GM12878 (cell line): ENCODE data around the gene MAD1L1. TPM values are rescaled to one million over a fixed set of nuclear protein-coding genes. Genes with fewer than 3 reads are reported as not detected.

Experiments used
- ATAC-seq: fragments of 200-7000 bp; cut with Tn5 transposase; 3 replicates; pipeline ENCODE4 v1.9.1; 2020; ENCODE audit warnings: mild to moderate bottlenecking, moderate library complexity
- BruUV-seq: library from RNA; stranded (reverse); fragments of 400-500 nt; replicated peaks from 2 replicates; lab custom pipeline; 2021; lab: Mats Ljungman, UMichigan
- CTCF ChIA-PET: fragments of 300-600 bp; sonication (Branson Sonifier 250); formaldehyde crosslinking; extraction: SDS; loops from one replicate; lab custom pipeline; 2021; ENCODE audit warnings: inconsistent platforms; lab: Yijun Ruan, JAX
- POLR2A ChIA-PET: fragments of 350-600 bp; formaldehyde crosslinking; extraction: SDS; loops from one replicate; lab custom pipeline; 2021; ENCODE audit warnings: inconsistent platforms; lab: Charles Lee
- RAD21 ChIA-PET: fragments of 300-600 bp; sonication (Branson Sonifier 250); formaldehyde crosslinking; loops from one replicate; lab custom pipeline; 2023; ENCODE audit warnings: antibody characterized with exemption; ENCODE audit not compliant: unreplicated experiment; lab: Charles Lee
- SMC1A ChIA-PET: fragments of 300-600 bp; sonication (Branson Sonifier 250); formaldehyde crosslinking; loops from one replicate; lab custom pipeline; 2023; ENCODE audit not compliant: unreplicated experiment, uncharacterized antibody; lab: Charles Lee
- DNase-seq: peaks from one replicate; pipeline ENCODE4 v3.0.0-alpha.2; 2011; ENCODE audit warnings: low read depth, low spot score
- FAIRE-seq: peaks from 3 replicates; lab custom pipeline; 2011; peaks lifted over from hg19 to GRCh38; lab: Jason Lieb, UNC
- H2AFZ ChIP-seq: 2 replicates; pipeline ENCODE4 v1.6.0; 2011; ENCODE audit warnings: low read depth, low read length, control low read depth; ENCODE audit not compliant: control insufficient read depth
- H3K27ac ChIP-seq: 2 replicates; pipeline ENCODE4 v1.5.1; 2011; ENCODE audit warnings: control low read depth; ENCODE audit not compliant: control insufficient read depth, insufficient read depth
- H3K27me3 ChIP-seq, 2 experiments: replicated peaks in 1 of 2; 2 replicates each; pipeline versions ENCODE4 v1.6.0 to v1.6.1; 2011; ENCODE audit warnings: low read length in 1 of 2; ENCODE audit not compliant: control insufficient read depth in 2 of 2, insufficient read depth in 2 of 2
- H3K36me3 ChIP-seq, 2 experiments: 2 replicates each; pipeline ENCODE4 v1.5.1; 2011; ENCODE audit warnings: low read length in 1 of 2; ENCODE audit not compliant: control insufficient read depth in 2 of 2, insufficient read depth in 2 of 2
- H3K4me1 ChIP-seq: 2 replicates; pipeline ENCODE4 v1.6.1; 2011; ENCODE audit warnings: mild to moderate bottlenecking, low read length, moderate library complexity, mixed read lengths; ENCODE audit not compliant: control insufficient read depth, insufficient read depth
- H3K4me2 ChIP-seq: 2 replicates; pipeline ENCODE4 v1.6.0; 2011; ENCODE audit warnings: control low read depth; ENCODE audit not compliant: control insufficient read depth, insufficient read depth
- H3K4me3 ChIP-seq: fragments of 200-600 bp; sonication (generic); 2 replicates; pipeline ENCODE4 v1.5.1; 2016
- H3K79me2 ChIP-seq: 2 replicates; pipeline ENCODE4 v1.6.0; 2011; ENCODE audit warnings: low read length; ENCODE audit not compliant: control insufficient read depth, insufficient read depth
- H3K9ac ChIP-seq: 2 replicates; pipeline ENCODE4 v1.8.0; 2011; ENCODE audit warnings: low read length, control low read depth, mixed read lengths; ENCODE audit not compliant: control insufficient read depth, insufficient read depth
- H3K9me3 ChIP-seq: replicated peaks from 3 replicates; pipeline ENCODE4 v1.5.1; 2011; ENCODE audit warnings: mild to moderate bottlenecking, low read length; ENCODE audit not compliant: control insufficient read depth, insufficient read depth
- H4K20me1 ChIP-seq: 2 replicates; pipeline ENCODE4 v1.6.0; 2011; ENCODE audit not compliant: control insufficient read depth, insufficient read depth
- BHLHE40 ChIP-seq, 2 experiments: fragments of 450-650 bp in 1 of 2; IDR thresholded peaks; 2 replicates each; pipeline ENCODE4 v1.6.1; 2011 to 2017; ENCODE audit warnings: low read depth in 2 of 2, borderline replicate concordance in 1 of 2, improper control_type of control experiment in 1 of 2, low read length in 1 of 2, mild to moderate bottlenecking in 1 of 2
- CBX3 ChIP-seq: fragments of 200-600 bp; sonication (generic); IDR thresholded peaks from 2 replicates; pipeline ENCODE4 v1.6.1; 2016; ENCODE audit warnings: low read depth, borderline replicate concordance
- CBX5 ChIP-seq: sonication (generic); IDR thresholded peaks from 2 replicates; pipeline ENCODE4 v1.6.1; 2016; ENCODE audit warnings: low read depth, moderate library complexity, mild to moderate bottlenecking, inconsistent platforms
- DPF2 ChIP-seq: fragments of 450-650 bp; IDR thresholded peaks from 2 replicates; pipeline ENCODE4 v1.6.1; 2017; ENCODE audit warnings: mild to moderate bottlenecking
- EZH2 ChIP-seq: IDR thresholded peaks from 2 replicates; pipeline ENCODE4 v1.6.1; 2012; ENCODE audit warnings: low read depth, mild to moderate bottlenecking, control low read depth, inconsistent platforms, low read length, borderline replicate concordance; ENCODE audit not compliant: control insufficient read depth
- FOXK2 ChIP-seq: fragments of 450-650 bp; IDR thresholded peaks from 2 replicates; pipeline ENCODE4 v1.6.1; 2017; ENCODE audit warnings: mild to moderate bottlenecking, moderate library complexity
- FOXM1 ChIP-seq: IDR thresholded peaks from 2 replicates; pipeline ENCODE4 v1.6.1; 2012; ENCODE audit warnings: low read depth, mild to moderate bottlenecking, inconsistent platforms, low read length, moderate library complexity
- HCFC1 ChIP-seq: fragments of 150-350 bp; IDR thresholded peaks from 2 replicates; pipeline ENCODE4 v1.6.1; 2014; ENCODE audit warnings: low read length
- IRF4 ChIP-seq: IDR thresholded peaks from 2 replicates; pipeline ENCODE4 v1.6.1; 2011; ENCODE audit warnings: low read depth, low read length
- NFYA ChIP-seq: IDR thresholded peaks from 2 replicates; pipeline ENCODE4 v1.6.1; 2011; ENCODE audit warnings: low read depth, mild to moderate bottlenecking, low read length, improper control_type of control experiment, borderline replicate concordance
- RBBP5 ChIP-seq: fragments of 200-600 bp; sonication (generic); conservative IDR thresholded peaks from 2 replicates; pipeline ENCODE4 v1.6.1; 2016
- SMAD1 ChIP-seq: fragments of 450-650 bp; IDR thresholded peaks from 2 replicates; pipeline ENCODE4 v1.6.1; 2018; ENCODE audit warnings: mild to moderate bottlenecking, low read depth; ENCODE audit not compliant: partially characterized antibody
- SMARCA5 ChIP-seq: fragments of 450-650 bp; IDR thresholded peaks from 2 replicates; pipeline ENCODE4 v1.6.1; 2017; ENCODE audit warnings: mild to moderate bottlenecking
- TBL1XR1 ChIP-seq: IDR thresholded peaks from 2 replicates; pipeline ENCODE4 v1.6.1; 2012; ENCODE audit warnings: low read depth, low read length, improper control_type of control experiment
- TCF7 ChIP-seq: IDR thresholded peaks from 2 replicates; pipeline ENCODE4 v1.6.1; 2014; ENCODE audit warnings: antibody characterized with exemption, borderline replicate concordance
- ZNF207 ChIP-seq: fragments of 450-650 bp; IDR thresholded peaks from 2 replicates; pipeline ENCODE4 v1.6.1; 2014; ENCODE audit warnings: antibody characterized with exemption, mild to moderate bottlenecking, borderline replicate concordance
- WGBS: methylation state at CpG from one replicate; pipeline ENCODE4 v1.1.6; 2016; ENCODE audit warnings: low lambda C conversion rate; ENCODE audit not compliant: insufficient replicate concordance, insufficient coverage; ENCODE audit errors: missing lambda C conversion rate; 5-methylcytosine and 5-hydroxymethylcytosine counted together
- in situ Hi-C: fragments of 300-500 bp; cut with MboI; formaldehyde crosslinking; loops from 9 replicates; pipeline ENCODE4 v1.14.3; 2018; ENCODE audit warnings: mixed read lengths
- intact Hi-C: fragments of 100-400 bp; cut with micrococcal nuclease; formaldehyde crosslinking; loops from one replicate; pipeline ENCODE4 v1.14.2; 2022; ENCODE audit not compliant: unreplicated experiment
- polyA plus RNA-seq, 11 experiments: library from polyadenylated mRNA; depleted of rRNA in 4 of 11; unstranded in 6 of 11; stranded (reverse) in 5 of 11; fragments of >200 nt; fragmentation: Nextera tagmentation in 4 of 11; fragmentation: Illumina TruSeq in 1 of 11; extraction: Ambion mirVana in 4 of 11; extraction: Trizol in 1 of 11; gene quantifications; 1 replicate in 1 of 11; 2 replicates in 10 of 11; pipeline versions ENCODE4 v1.2.1 to v1.2.3, GENCODE V29; 2011 to 2016; ENCODE audit warnings: inconsistent platforms in 2 of 11, missing spikeins in 2 of 11, low read depth in 1 of 11
- total RNA-seq, 4 experiments: library from RNA; depleted of rRNA in 3 of 4; stranded (reverse); fragments of >200 nt in 3 of 4; fragmentation: Illumina TruSeq in 1 of 4; extraction: Trizol in 1 of 4; gene quantifications; 2 replicates each; pipeline versions ENCODE4 v1.2.1 to v1.2.3, GENCODE V29; 2013 to 2021
- TF ChIP-seq, protein P1 (sequence below): fragments of 450-650 bp; IDR thresholded peaks from 2 replicates; pipeline ENCODE4 v1.6.1; 2016; ENCODE audit warnings: mild to moderate bottlenecking, moderate library complexity, borderline replicate concordance
- TF ChIP-seq, protein P2 (sequence below): fragments of 450-650 bp; IDR thresholded peaks from 2 replicates; pipeline ENCODE4 v1.6.1; 2018; ENCODE audit warnings: mild to moderate bottlenecking, low read depth, moderate library complexity; ENCODE audit not compliant: partially characterized antibody

MAD1L1 gene
- total and polyA plus RNA-seq, 10 of the 15 experiments (the other 5 are each of a cell fraction or from before 2014, with no cell fraction given): 2.2 to 76.8 (median 38.3) TPM

GRCh38 chr7:2010551-2011265 lies 222.0 kb downstream of the MAD1L1 start:
- ChIA-PET SMC1A (no interaction called here), CTCF (no interaction called here), POLR2A (no interaction called here), RAD21 (no interaction called here)
- TF ChIP-seq CBX3 (no peak), TBL1XR1 (no peak), BHLHE40 (IDR thresholded peaks at IDR 0.05; ENCODE audit: borderline replicate concordance in 1 of 2, low read depth in 2 of 2, low read length in 1 of 2) (no peak), FOXK2 (no peak), IRF4 (no peak), ZNF207 (no peak), DPF2 (no peak), EZH2 (no peak), SMARCA5 (no peak), FOXM1 (no peak), SMAD1 (no peak), TCF7 (no peak), RBBP5 (no peak), CBX5 (no peak), NFYA (no peak), HCFC1 (no peak)
- TF ChIP-seq, protein P1, sequence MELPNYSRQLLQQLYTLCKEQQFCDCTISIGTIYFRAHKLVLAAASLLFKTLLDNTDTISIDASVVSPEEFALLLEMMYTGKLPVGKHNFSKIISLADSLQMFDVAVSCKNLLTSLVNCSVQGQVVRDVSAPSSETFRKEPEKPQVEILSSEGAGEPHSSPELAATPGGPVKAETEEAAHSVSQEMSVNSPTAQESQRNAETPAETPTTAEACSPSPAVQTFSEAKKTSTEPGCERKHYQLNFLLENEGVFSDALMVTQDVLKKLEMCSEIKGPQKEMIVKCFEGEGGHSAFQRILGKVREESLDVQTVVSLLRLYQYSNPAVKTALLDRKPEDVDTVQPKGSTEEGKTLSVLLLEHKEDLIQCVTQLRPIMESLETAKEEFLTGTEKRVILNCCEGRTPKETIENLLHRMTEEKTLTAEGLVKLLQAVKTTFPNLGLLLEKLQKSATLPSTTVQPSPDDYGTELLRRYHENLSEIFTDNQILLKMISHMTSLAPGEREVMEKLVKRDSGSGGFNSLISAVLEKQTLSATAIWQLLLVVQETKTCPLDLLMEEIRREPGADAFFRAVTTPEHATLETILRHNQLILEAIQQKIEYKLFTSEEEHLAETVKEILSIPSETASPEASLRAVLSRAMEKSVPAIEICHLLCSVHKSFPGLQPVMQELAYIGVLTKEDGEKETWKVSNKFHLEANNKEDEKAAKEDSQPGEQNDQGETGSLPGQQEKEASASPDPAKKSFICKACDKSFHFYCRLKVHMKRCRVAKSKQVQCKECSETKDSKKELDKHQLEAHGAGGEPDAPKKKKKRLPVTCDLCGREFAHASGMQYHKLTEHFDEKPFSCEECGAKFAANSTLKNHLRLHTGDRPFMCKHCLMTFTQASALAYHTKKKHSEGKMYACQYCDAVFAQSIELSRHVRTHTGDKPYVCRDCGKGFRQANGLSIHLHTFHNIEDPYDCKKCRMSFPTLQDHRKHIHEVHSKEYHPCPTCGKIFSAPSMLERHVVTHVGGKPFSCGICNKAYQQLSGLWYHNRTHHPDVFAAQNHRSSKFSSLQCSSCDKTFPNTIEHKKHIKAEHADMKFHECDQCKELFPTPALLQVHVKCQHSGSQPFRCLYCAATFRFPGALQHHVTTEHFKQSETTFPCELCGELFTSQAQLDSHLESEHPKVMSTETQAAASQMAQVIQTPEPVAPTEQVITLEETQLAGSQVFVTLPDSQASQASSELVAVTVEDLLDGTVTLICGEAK: no peak
- TF ChIP-seq, protein P2, sequence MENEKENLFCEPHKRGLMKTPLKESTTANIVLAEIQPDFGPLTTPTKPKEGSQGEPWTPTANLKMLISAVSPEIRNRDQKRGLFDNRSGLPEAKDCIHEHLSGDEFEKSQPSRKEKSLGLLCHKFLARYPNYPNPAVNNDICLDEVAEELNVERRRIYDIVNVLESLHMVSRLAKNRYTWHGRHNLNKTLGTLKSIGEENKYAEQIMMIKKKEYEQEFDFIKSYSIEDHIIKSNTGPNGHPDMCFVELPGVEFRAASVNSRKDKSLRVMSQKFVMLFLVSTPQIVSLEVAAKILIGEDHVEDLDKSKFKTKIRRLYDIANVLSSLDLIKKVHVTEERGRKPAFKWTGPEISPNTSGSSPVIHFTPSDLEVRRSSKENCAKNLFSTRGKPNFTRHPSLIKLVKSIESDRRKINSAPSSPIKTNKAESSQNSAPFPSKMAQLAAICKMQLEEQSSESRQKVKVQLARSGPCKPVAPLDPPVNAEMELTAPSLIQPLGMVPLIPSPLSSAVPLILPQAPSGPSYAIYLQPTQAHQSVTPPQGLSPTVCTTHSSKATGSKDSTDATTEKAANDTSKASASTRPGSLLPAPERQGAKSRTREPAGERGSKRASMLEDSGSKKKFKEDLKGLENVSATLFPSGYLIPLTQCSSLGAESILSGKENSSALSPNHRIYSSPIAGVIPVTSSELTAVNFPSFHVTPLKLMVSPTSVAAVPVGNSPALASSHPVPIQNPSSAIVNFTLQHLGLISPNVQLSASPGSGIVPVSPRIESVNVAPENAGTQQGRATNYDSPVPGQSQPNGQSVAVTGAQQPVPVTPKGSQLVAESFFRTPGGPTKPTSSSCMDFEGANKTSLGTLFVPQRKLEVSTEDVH: no peak
- no peak for ATAC-seq
- no TSS peak for BruUV-seq
- Histone ChIP-seq H3K4me3 (no peak overlapping the region), H3K36me3 (peaks cover 0 to 5% of the 10 kb centered on the region in 2 experiments; a peak in 2 of 4 replicates), H3K4me1 (no peaks in the 10 kb centered on the region), H3K79me2 (no peaks in the 10 kb centered on the region), H3K4me2 (no peak overlapping the region), H3K9me3 (no peaks in the 10 kb centered on the region), H3K27ac (no peak overlapping the region), H3K9ac (no peak overlapping the region), H3K27me3 (no peaks in the 10 kb centered on the region), H4K20me1 (no peaks in the 10 kb centered on the region), H2AFZ (no peak overlapping the region)
- whole genome bisulfite sequencing: 93% methylated on average over 23 of the region's 29 CpGs
- intact Hi-C loops: no loop called here
- no peak for DNase-seq
- no peak for FAIRE-seq
- in situ Hi-C loops: no loop called here
